Activated CD8-positive, alpha-beta memory T cell treated with anti-CD3 and anti-CD28 coated beads, Interleukin-2, amount 10 ng/mL, durations not matched to agents 7 days and 5 days (primary cell): ENCODE data around the gene DTNBP1. TPM values are rescaled to one million over a fixed set of nuclear protein-coding genes. Genes with fewer than 3 reads are reported as not detected.

Source experiments
- ATAC-seq: fragments of 150-1000 bp; cut with Tn5 transposase; one replicate; pipeline ENCODE4 v1.10.0; 2021; ENCODE audit warnings: moderate library complexity
- CTCF ChIA-PET: fragments of 350-600 bp; sonication (Branson Sonifier 250); formaldehyde crosslinking; loops from one replicate; lab custom pipeline; 2021; ENCODE audit warnings: antibody characterized with exemption; lab: Charles Lee
- DNase-seq: peaks from one replicate; pipeline ENCODE4 v3.0.0-alpha.2; 2020
- H3K27ac Mint-ChIP-seq: one replicate; pipeline ENCODE4 v1.8.0; 2021; ENCODE audit warnings: mild to moderate bottlenecking, mixed read lengths
- H3K27me3 Mint-ChIP-seq: one replicate; pipeline ENCODE4 v1.8.0; 2021; ENCODE audit warnings: mixed read lengths
- H3K36me3 Mint-ChIP-seq: one replicate; pipeline ENCODE4 v1.8.0; 2021; ENCODE audit warnings: mild to moderate bottlenecking, mixed read lengths
- H3K4me1 Mint-ChIP-seq: one replicate; pipeline ENCODE4 v1.8.0; 2021; ENCODE audit warnings: mixed read lengths
- H3K4me3 Mint-ChIP-seq: one replicate; pipeline ENCODE4 v1.8.0; 2021; ENCODE audit warnings: mild to moderate bottlenecking, moderate library complexity, mixed read lengths
- H3K9me3 Mint-ChIP-seq: one replicate; pipeline ENCODE4 v1.8.0; 2022; ENCODE audit warnings: low read depth, mixed read lengths
- total RNA-seq, 2 experiments: library from RNA; stranded (reverse); gene quantifications; one replicate each; pipeline ENCODE4 v1.2.3, GENCODE V29; 2021

DTNBP1 gene
- total RNA-seq, 2 experiments from 2014 or later: 15.3 to 18.5 TPM

GRCh38 chr6:15614277-15614676 is 48.6 kb downstream of the DTNBP1 start:
- Mint-ChIP-seq H3K36me3 (peaks cover 25% of the 10 kb centered on the region), H3K9me3 (no peaks in the 10 kb centered on the region), H3K4me1 (peaks cover 12% of the 10 kb centered on the region), H3K27me3 (no peaks in the 10 kb centered on the region), H3K4me3 (no peak overlapping the region), H3K27ac (no peak overlapping the region)
- DNase-seq: no peak
- no peak for ATAC-seq
- CTCF ChIA-PET: no interaction called here

GRCh38 chr6:15608396-15608795 is 54.4 kb downstream of the DTNBP1 start:
- no peaks in the 10 kb centered on the region for H3K27me3 Mint-ChIP-seq
- CTCF ChIA-PET: no interaction called here
- DNase-seq (no peak), ATAC-seq (no peak)
- no peak overlapping the region for H3K27ac Mint-ChIP-seq
- H3K4me3 Mint-ChIP-seq: no peak overlapping the region
- peaks cover 12% of the 10 kb centered on the region for H3K4me1 Mint-ChIP-seq
- H3K9me3 Mint-ChIP-seq: no peaks in the 10 kb centered on the region
- H3K36me3 Mint-ChIP-seq: peaks cover 18% of the 10 kb centered on the region

- Mint-ChIP-seq H3K27ac (no peak overlapping the region), H3K4me3 (no peak overlapping the region), H3K27me3 (no peaks in the 10 kb centered on the region), H3K9me3 (no peaks in the 10 kb centered on the region), H3K4me1 (peaks cover 9% of the 10 kb centered on the region), H3K36me3 (peaks cover 16% of the 10 kb centered on the region)
- no peak for DNase-seq
- ATAC-seq: no peak
- CTCF ChIA-PET: no interaction called here
Observed at GRCh38 chr6:15607603-15608002, 55.2 kb downstream of the DTNBP1 start.

GRCh38 chr6:15606347-15606746 is 56.5 kb downstream of the DTNBP1 start:
- H3K9me3 Mint-ChIP-seq: no peaks in the 10 kb centered on the region
- no peak overlapping the region for H3K27ac Mint-ChIP-seq
- no peak overlapping the region for H3K4me3 Mint-ChIP-seq
- peaks cover 4% of the 10 kb centered on the region for H3K4me1 Mint-ChIP-seq
- ATAC-seq (no peak), DNase-seq (no peak)
- H3K36me3 Mint-ChIP-seq: peaks cover 12% of the 10 kb centered on the region
- CTCF ChIA-PET: no interaction called here
- H3K27me3 Mint-ChIP-seq: no peaks in the 10 kb centered on the region

GRCh38 chr6:15604843-15605242 is 58.0 kb downstream of the DTNBP1 start:
- Mint-ChIP-seq H3K9me3 (no peaks in the 10 kb centered on the region), H3K36me3 (peaks cover 18% of the 10 kb centered on the region), H3K27me3 (no peaks in the 10 kb centered on the region), H3K4me1 (peaks cover 3% of the 10 kb centered on the region), H3K4me3 (no peak overlapping the region), H3K27ac (no peak overlapping the region)
- no peak for ATAC-seq
- no peak for DNase-seq
- CTCF ChIA-PET: no interaction called here

GRCh38 chr6:15602154-15602553 is 60.7 kb downstream of the DTNBP1 start:
- DNase-seq (no peak), ATAC-seq (no peak)
- no peaks in the 10 kb centered on the region for H3K27me3 Mint-ChIP-seq
- H3K36me3 Mint-ChIP-seq: peaks cover 14% of the 10 kb centered on the region
- no peak overlapping the region for H3K27ac Mint-ChIP-seq
- no peak overlapping the region for H3K4me3 Mint-ChIP-seq
- H3K9me3 Mint-ChIP-seq: no peaks in the 10 kb centered on the region
- CTCF ChIA-PET: no interaction called here
- peaks cover 3% of the 10 kb centered on the region for H3K4me1 Mint-ChIP-seq

GRCh38 chr6:15598273-15598798 is 64.5 kb downstream of the DTNBP1 start:
- H3K36me3 Mint-ChIP-seq: peaks cover 16% of the 10 kb centered on the region
- ATAC-seq (no peak), DNase-seq (no peak)
- peaks cover 6% of the 10 kb centered on the region for H3K4me1 Mint-ChIP-seq
- H3K4me3 Mint-ChIP-seq: no peak overlapping the region
- CTCF ChIA-PET: no interaction called here
- H3K9me3 Mint-ChIP-seq: no peaks in the 10 kb centered on the region
- no peak overlapping the region for H3K27ac Mint-ChIP-seq
- H3K27me3 Mint-ChIP-seq: no peaks in the 10 kb centered on the region

- Mint-ChIP-seq H3K27ac (no peak overlapping the region), H3K4me3 (no peak overlapping the region), H3K9me3 (no peaks in the 10 kb centered on the region), H3K36me3 (peaks cover 16% of the 10 kb centered on the region), H3K4me1 (peaks cover 5% of the 10 kb centered on the region), H3K27me3 (no peaks in the 10 kb centered on the region)
- ATAC-seq (no peak), DNase-seq (no peak)
- CTCF ChIA-PET: no interaction called here
Observed at GRCh38 chr6:15596186-15596896, 66.5 kb downstream of the DTNBP1 start.

GRCh38 chr6:15595461-15596173 is 67.2 kb downstream of the DTNBP1 start:
- no peak for DNase-seq
- no peaks in the 10 kb centered on the region for H3K27me3 Mint-ChIP-seq
- H3K36me3 Mint-ChIP-seq: peaks cover 13% of the 10 kb centered on the region
- no peaks in the 10 kb centered on the region for H3K9me3 Mint-ChIP-seq
- H3K27ac Mint-ChIP-seq: no peak overlapping the region
- H3K4me3 Mint-ChIP-seq: no peak overlapping the region
- H3K4me1 Mint-ChIP-seq: peaks cover 5% of the 10 kb centered on the region
- ATAC-seq: no peak
- CTCF ChIA-PET: no interaction called here

- CTCF ChIA-PET: interaction anchor here (1.4 kb wide), 1 partner anchor 30 kb away, joined by 3 read pairs; no protein-coding TSS in a partner anchor
- no peaks in the 10 kb centered on the region for H3K27me3 Mint-ChIP-seq
- peaks cover 10% of the 10 kb centered on the region for H3K36me3 Mint-ChIP-seq
- no peak overlapping the region for H3K4me3 Mint-ChIP-seq
- no peak for DNase-seq
- no peak overlapping the region for H3K27ac Mint-ChIP-seq
- ATAC-seq: no peak
- no peaks in the 10 kb centered on the region for H3K9me3 Mint-ChIP-seq
- peaks cover 6% of the 10 kb centered on the region for H3K4me1 Mint-ChIP-seq
Observed at GRCh38 chr6:15594512-15595259, 68.1 kb downstream of the DTNBP1 start.

GRCh38 chr6:15593798-15594197 is 69.0 kb downstream of the DTNBP1 start:
- DNase-seq: no peak
- no peak for ATAC-seq
- no peaks in the 10 kb centered on the region for H3K9me3 Mint-ChIP-seq
- CTCF ChIA-PET: interaction anchor here (1.4 kb wide), 1 partner anchor 31 kb away, joined by 3 read pairs; no protein-coding TSS in a partner anchor
- H3K27ac Mint-ChIP-seq: no peak overlapping the region
- no peak overlapping the region for H3K4me3 Mint-ChIP-seq
- H3K36me3 Mint-ChIP-seq: peaks cover 10% of the 10 kb centered on the region
- no peaks in the 10 kb centered on the region for H3K27me3 Mint-ChIP-seq
- H3K4me1 Mint-ChIP-seq: peaks cover 15% of the 10 kb centered on the region

- DNase-seq: no peak
- ATAC-seq: no peak
- peaks cover 11% of the 10 kb centered on the region for H3K36me3 Mint-ChIP-seq
- H3K4me1 Mint-ChIP-seq: peaks cover 15% of the 10 kb centered on the region
- CTCF ChIA-PET: no interaction called here
- no peak overlapping the region for H3K4me3 Mint-ChIP-seq
- no peaks in the 10 kb centered on the region for H3K27me3 Mint-ChIP-seq
- H3K9me3 Mint-ChIP-seq: no peaks in the 10 kb centered on the region
- no peak overlapping the region for H3K27ac Mint-ChIP-seq
Observed at GRCh38 chr6:15592610-15593009, 70.2 kb downstream of the DTNBP1 start.

- ATAC-seq: peak; percentile 80
- H3K27ac Mint-ChIP-seq: no peak overlapping the region
- H3K27me3 Mint-ChIP-seq: no peaks in the 10 kb centered on the region
Observed at GRCh38 chr6:15588971-15589634, 73.7 kb downstream of the DTNBP1 start.

More at GRCh38 chr6:15588971-15589634, 73.7 kb downstream of the DTNBP1 start:
- H3K36me3 Mint-ChIP-seq: peaks cover 4% of the 10 kb centered on the region
- peaks cover 18% of the 10 kb centered on the region for H3K4me1 Mint-ChIP-seq
- DNase-seq: peak; percentile 45
- H3K9me3 Mint-ChIP-seq: no peaks in the 10 kb centered on the region
- CTCF ChIA-PET: no interaction called here
- H3K4me3 Mint-ChIP-seq: no peak overlapping the region
